ENCODE measurements around the gene MAT1A.

MAT1A gene

DNA sequence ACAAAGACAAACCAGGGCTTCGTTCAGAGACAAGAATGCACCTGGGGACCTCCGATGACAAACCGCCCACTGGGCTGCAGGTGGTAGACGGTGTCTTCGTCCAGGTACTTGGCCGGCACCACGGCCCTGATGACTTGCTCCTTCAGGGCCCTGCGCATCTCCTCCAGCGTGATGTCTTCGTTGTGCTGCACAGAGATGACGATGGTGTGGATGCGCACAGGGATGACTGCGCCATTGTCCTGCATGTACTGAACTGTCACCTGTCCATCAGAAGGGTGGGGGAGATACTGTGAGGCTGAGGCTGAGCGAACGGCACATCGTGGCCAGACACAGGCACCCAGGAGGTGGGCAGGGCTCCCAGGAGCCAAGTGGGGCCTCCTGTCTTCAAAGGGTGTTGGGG is 13.1 kb downstream of the MAT1A start:
- no peak overlapping the region for H3K4me3 ChIP-seq (ENCODE audit: low read depth in 1 of 5, low read length in 5 of 5)
- no peaks in the 10 kb centered on the region for H3K9me3 ChIP-seq (ENCODE audit: control insufficient read depth in 5 of 5, low read length in 5 of 5)
- no peak overlapping the region for H3K9ac ChIP-seq (ENCODE audit: low read length in 5 of 5)
- peaks cover 0 to 6% (median 3%) of the 10 kb centered on the region in 5 donors for H3K4me1 ChIP-seq (ENCODE audit: control insufficient read depth in 5 of 5, insufficient read depth in 5 of 5, low read length in 5 of 5)
- H3K27ac ChIP-seq (ENCODE audit: low read depth, low read length) = no peak overlapping the region
- no peaks in the 10 kb centered on the region for H3K36me3 ChIP-seq (ENCODE audit: control insufficient read depth in 5 of 5, insufficient read depth in 5 of 5, low read length in 5 of 5)
- no peaks in the 10 kb centered on the region for H3K27me3 ChIP-seq (ENCODE audit: control insufficient read depth in 5 of 5, insufficient read depth in 4 of 5, low read length in 5 of 5)

- no peak overlapping the region for H3K27ac ChIP-seq (ENCODE audit: low read depth, low read length)
- peaks cover 0 to 6% (median 3%) of the 10 kb centered on the region in 5 donors for H3K4me1 ChIP-seq (ENCODE audit: control insufficient read depth in 5 of 5, insufficient read depth in 5 of 5, low read length in 5 of 5)
Measured at GRCh38 chr10:80275756-80276155, 13.7 kb downstream of the MAT1A start.

GRCh38 chr10:80275135-80275498 is 14.3 kb downstream of the MAT1A start:
- Histone ChIP-seq H3K9ac (ENCODE audit: low read length in 5 of 5) (no peak overlapping the region), H3K4me1 (ENCODE audit: control insufficient read depth in 5 of 5, insufficient read depth in 5 of 5, low read length in 5 of 5) (peaks cover 0 to 6% (median 3%) of the 10 kb centered on the region in 5 donors), H3K27me3 (ENCODE audit: control insufficient read depth in 5 of 5, insufficient read depth in 4 of 5, low read length in 5 of 5) (peaks cover 0 to 5% (median 3%) of the 10 kb centered on the region in 5 donors), H3K9me3 (ENCODE audit: control insufficient read depth in 5 of 5, low read length in 5 of 5) (no peaks in the 10 kb centered on the region), H3K27ac (ENCODE audit: low read depth, low read length) (no peak overlapping the region), H3K36me3 (ENCODE audit: control insufficient read depth in 5 of 5, insufficient read depth in 5 of 5, low read length in 5 of 5) (no peaks in the 10 kb centered on the region), H3K4me3 (ENCODE audit: low read depth in 1 of 5, low read length in 5 of 5) (no peak overlapping the region)

More at GRCh38 chr10:80275756-80276155, 13.7 kb downstream of the MAT1A start:
- peaks cover 0 to 3% (median 0%) of the 10 kb centered on the region in 5 donors for H3K27me3 ChIP-seq (ENCODE audit: control insufficient read depth in 5 of 5, insufficient read depth in 4 of 5, low read length in 5 of 5)
- H3K4me3 ChIP-seq (ENCODE audit: low read depth in 1 of 5, low read length in 5 of 5) = no peak overlapping the region
- no peaks in the 10 kb centered on the region for H3K36me3 ChIP-seq (ENCODE audit: control insufficient read depth in 5 of 5, insufficient read depth in 5 of 5, low read length in 5 of 5)
- no peaks in the 10 kb centered on the region for H3K9me3 ChIP-seq (ENCODE audit: control insufficient read depth in 5 of 5, low read length in 5 of 5)
- no peak overlapping the region for H3K9ac ChIP-seq (ENCODE audit: low read length in 5 of 5)

- Histone ChIP-seq H3K27ac (ENCODE audit: low read depth, low read length) (no peak overlapping the region), H3K9ac (ENCODE audit: low read length in 5 of 5) (no peak overlapping the region), H3K36me3 (ENCODE audit: control insufficient read depth in 5 of 5, insufficient read depth in 5 of 5, low read length in 5 of 5) (no peaks in the 10 kb centered on the region), H3K4me3 (ENCODE audit: low read depth in 1 of 5, low read length in 5 of 5) (no peak overlapping the region), H3K27me3 (ENCODE audit: control insufficient read depth in 5 of 5, insufficient read depth in 4 of 5, low read length in 5 of 5) (peaks cover 0 to 5% (median 3%) of the 10 kb centered on the region in 5 donors), H3K4me1 (ENCODE audit: control insufficient read depth in 5 of 5, insufficient read depth in 5 of 5, low read length in 5 of 5) (peaks cover 0 to 6% (median 3%) of the 10 kb centered on the region in 5 donors), H3K9me3 (ENCODE audit: control insufficient read depth in 5 of 5, low read length in 5 of 5) (no peaks in the 10 kb centered on the region)
Measured at GRCh38 chr10:80274396-80275134, 14.9 kb downstream of the MAT1A start.

GRCh38 chr10:80273523-80274170 is 15.8 kb downstream of the MAT1A start:
- Histone ChIP-seq H3K9me3 (ENCODE audit: control insufficient read depth in 5 of 5, low read length in 5 of 5) (no peaks in the 10 kb centered on the region), H3K4me1 (ENCODE audit: control insufficient read depth in 5 of 5, insufficient read depth in 5 of 5, low read length in 5 of 5) (peaks cover 0 to 6% (median 3%) of the 10 kb centered on the region in 5 donors), H3K36me3 (ENCODE audit: control insufficient read depth in 5 of 5, insufficient read depth in 5 of 5, low read length in 5 of 5) (no peaks in the 10 kb centered on the region), H3K4me3 (ENCODE audit: low read depth in 1 of 5, low read length in 5 of 5) (no peak overlapping the region), H3K27ac (ENCODE audit: low read depth, low read length) (no peak overlapping the region), H3K27me3 (ENCODE audit: control insufficient read depth in 5 of 5, insufficient read depth in 4 of 5, low read length in 5 of 5) (peaks cover 0 to 5% (median 3%) of the 10 kb centered on the region in 5 donors), H3K9ac (ENCODE audit: low read length in 5 of 5) (no peak overlapping the region)

- Histone ChIP-seq H3K9me3 (ENCODE audit: control insufficient read depth in 5 of 5, low read length in 5 of 5) (no peaks in the 10 kb centered on the region), H3K4me1 (ENCODE audit: control insufficient read depth in 5 of 5, insufficient read depth in 5 of 5, low read length in 5 of 5) (peaks cover 0 to 6% (median 3%) of the 10 kb centered on the region in 5 donors), H3K4me3 (ENCODE audit: low read depth in 1 of 5, low read length in 5 of 5) (no peak overlapping the region), H3K9ac (ENCODE audit: low read length in 5 of 5) (no peak overlapping the region), H3K27me3 (ENCODE audit: control insufficient read depth in 5 of 5, insufficient read depth in 4 of 5, low read length in 5 of 5) (peaks cover 0 to 5% (median 3%) of the 10 kb centered on the region in 5 donors), H3K27ac (ENCODE audit: low read depth, low read length) (no peak overlapping the region), H3K36me3 (ENCODE audit: control insufficient read depth in 5 of 5, insufficient read depth in 5 of 5, low read length in 5 of 5) (no peaks in the 10 kb centered on the region)
Measured at GRCh38 chr10:80272793-80273522, 16.5 kb downstream of the MAT1A start.

GRCh38 chr10:80271416-80271815 is 18.0 kb downstream of the MAT1A start:
- Histone ChIP-seq H3K27me3 (ENCODE audit: control insufficient read depth in 5 of 5, insufficient read depth in 4 of 5, low read length in 5 of 5) (peaks cover 0 to 5% (median 3%) of the 10 kb centered on the region in 5 donors), H3K36me3 (ENCODE audit: control insufficient read depth in 5 of 5, insufficient read depth in 5 of 5, low read length in 5 of 5) (no peaks in the 10 kb centered on the region), H3K4me1 (ENCODE audit: control insufficient read depth in 5 of 5, insufficient read depth in 5 of 5, low read length in 5 of 5) (peaks cover 0 to 2% (median 0%) of the 10 kb centered on the region in 5 donors), H3K4me3 (ENCODE audit: low read depth in 1 of 5, low read length in 5 of 5) (no peak overlapping the region), H3K27ac (ENCODE audit: low read depth, low read length) (no peak overlapping the region), H3K9me3 (ENCODE audit: control insufficient read depth in 5 of 5, low read length in 5 of 5) (no peaks in the 10 kb centered on the region), H3K9ac (ENCODE audit: low read length in 5 of 5) (no peak overlapping the region)

- Histone ChIP-seq H3K27me3 (ENCODE audit: control insufficient read depth in 5 of 5, insufficient read depth in 4 of 5, low read length in 5 of 5) (peaks cover 0 to 5% (median 3%) of the 10 kb centered on the region in 5 donors), H3K9me3 (ENCODE audit: control insufficient read depth in 5 of 5, low read length in 5 of 5) (no peaks in the 10 kb centered on the region), H3K4me1 (ENCODE audit: control insufficient read depth in 5 of 5, insufficient read depth in 5 of 5, low read length in 5 of 5) (peaks cover 0 to 2% (median 0%) of the 10 kb centered on the region in 5 donors), H3K9ac (ENCODE audit: low read length in 5 of 5) (no peak overlapping the region), H3K27ac (ENCODE audit: low read depth, low read length) (no peak overlapping the region), H3K36me3 (ENCODE audit: control insufficient read depth in 5 of 5, insufficient read depth in 5 of 5, low read length in 5 of 5) (no peaks in the 10 kb centered on the region), H3K4me3 (ENCODE audit: low read depth in 1 of 5, low read length in 5 of 5) (no peak overlapping the region)
Measured at GRCh38 chr10:80270887-80271286, 18.6 kb downstream of the MAT1A start.

GRCh38 chr10:80268938-80269588 is 20.4 kb downstream of the MAT1A start:
- Histone ChIP-seq H3K4me1 (ENCODE audit: control insufficient read depth in 5 of 5, insufficient read depth in 5 of 5, low read length in 5 of 5) (peaks cover 0 to 2% (median 0%) of the 10 kb centered on the region in 5 donors), H3K9ac (ENCODE audit: low read length in 5 of 5) (no peak overlapping the region), H3K36me3 (ENCODE audit: control insufficient read depth in 5 of 5, insufficient read depth in 5 of 5, low read length in 5 of 5) (no peaks in the 10 kb centered on the region), H3K4me3 (ENCODE audit: low read depth in 1 of 5, low read length in 5 of 5) (no peak overlapping the region), H3K27me3 (ENCODE audit: control insufficient read depth in 5 of 5, insufficient read depth in 4 of 5, low read length in 5 of 5) (peaks cover 0 to 8% (median 3%) of the 10 kb centered on the region in 5 donors), H3K27ac (ENCODE audit: low read depth, low read length) (no peak overlapping the region), H3K9me3 (ENCODE audit: control insufficient read depth in 5 of 5, low read length in 5 of 5) (no peaks in the 10 kb centered on the region)
